T-helper 2 cell treated with Interferon-gamma antibody and Interleukin-4, amounts not matched to agents 5 μg/mL and 100 μg/mL, for 36 hours (primary cell): ENCODE results near the gene CTTNBP2.

Experiments
- DNase-seq: peaks from one replicate; pipeline ENCODE4 v3.0.0; 2021; ENCODE audit warnings: low spot score
- H3K27ac Mint-ChIP-seq: one replicate; pipeline ENCODE4 v1.8.0; 2021; ENCODE audit warnings: mild to moderate bottlenecking, mixed read lengths
- H3K27me3 Mint-ChIP-seq: one replicate; pipeline ENCODE4 v1.8.0; 2021; ENCODE audit warnings: low read depth, mixed read lengths
- H3K36me3 Mint-ChIP-seq: one replicate; pipeline ENCODE4 v1.8.0; 2021; ENCODE audit warnings: low read depth, mixed read lengths
- H3K4me1 Mint-ChIP-seq: one replicate; pipeline ENCODE4 v1.8.0; 2021; ENCODE audit warnings: low read depth, mixed read lengths
- H3K4me3 Mint-ChIP-seq: one replicate; pipeline ENCODE4 v1.8.0; 2022; ENCODE audit warnings: mild to moderate bottlenecking, moderate library complexity, mixed read lengths
- H3K9me3 Mint-ChIP-seq: one replicate; pipeline ENCODE4 v1.8.0; 2021; ENCODE audit warnings: mixed read lengths

CTTNBP2 gene

GRCh38 chr7:117856196-117856595 is 17.0 kb downstream of the CTTNBP2 start:
- no peaks in the 10 kb centered on the region for H3K9me3 Mint-ChIP-seq
- H3K4me1 Mint-ChIP-seq: no peaks in the 10 kb centered on the region
- H3K27ac Mint-ChIP-seq: no peak overlapping the region

DNA sequence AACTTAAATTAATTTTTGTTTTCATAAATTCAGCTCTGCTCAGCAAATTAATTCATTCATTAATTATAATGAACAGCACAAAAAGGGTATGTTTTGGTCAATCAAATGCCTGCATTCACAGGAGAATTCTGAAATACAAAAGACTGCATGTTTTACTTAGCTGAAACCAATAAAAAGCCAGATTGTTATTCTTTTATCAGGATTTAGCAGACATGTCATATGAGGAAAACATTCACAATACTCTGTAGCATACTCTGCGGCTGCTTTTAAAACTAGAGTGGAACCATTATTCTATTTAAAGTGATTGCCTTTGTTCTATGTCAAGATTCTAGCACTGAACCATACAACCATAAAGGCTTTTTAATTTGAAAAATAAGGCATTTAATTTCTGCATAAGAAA is 19.1 kb downstream of the CTTNBP2 start:
- no peak for DNase-seq
- no peak overlapping the region for H3K4me3 Mint-ChIP-seq
- H3K9me3 Mint-ChIP-seq: no peaks in the 10 kb centered on the region
- no peaks in the 10 kb centered on the region for H3K27me3 Mint-ChIP-seq
- H3K36me3 Mint-ChIP-seq: no peaks in the 10 kb centered on the region
- no peaks in the 10 kb centered on the region for H3K4me1 Mint-ChIP-seq
- H3K27ac Mint-ChIP-seq: no peak overlapping the region

More at GRCh38 chr7:117856196-117856595, 17.0 kb downstream of the CTTNBP2 start:
- Mint-ChIP-seq H3K4me3 (no peak overlapping the region), H3K27me3 (no peaks in the 10 kb centered on the region), H3K36me3 (no peaks in the 10 kb centered on the region)
- DNase-seq: no peak

- H3K4me1 Mint-ChIP-seq: no peaks in the 10 kb centered on the region
- no peaks in the 10 kb centered on the region for H3K9me3 Mint-ChIP-seq
- H3K4me3 Mint-ChIP-seq: no peak overlapping the region
- H3K27ac Mint-ChIP-seq: no peak overlapping the region
- no peak for DNase-seq
- no peaks in the 10 kb centered on the region for H3K27me3 Mint-ChIP-seq
- H3K36me3 Mint-ChIP-seq: no peaks in the 10 kb centered on the region
Observed at GRCh38 chr7:117848941-117849340, 24.3 kb downstream of the CTTNBP2 start.

GRCh38 chr7:117844678-117845077 is 28.6 kb downstream of the CTTNBP2 start:
- Mint-ChIP-seq H3K4me3 (no peak overlapping the region), H3K36me3 (no peaks in the 10 kb centered on the region), H3K4me1 (no peaks in the 10 kb centered on the region), H3K9me3 (no peaks in the 10 kb centered on the region), H3K27ac (no peak overlapping the region), H3K27me3 (no peaks in the 10 kb centered on the region)
- DNase-seq: no peak

- no peak for DNase-seq
- H3K4me1 Mint-ChIP-seq: no peaks in the 10 kb centered on the region
- no peaks in the 10 kb centered on the region for H3K36me3 Mint-ChIP-seq
- no peaks in the 10 kb centered on the region for H3K27me3 Mint-ChIP-seq
- no peak overlapping the region for H3K4me3 Mint-ChIP-seq
- no peak overlapping the region for H3K27ac Mint-ChIP-seq
- H3K9me3 Mint-ChIP-seq: no peaks in the 10 kb centered on the region
Observed at GRCh38 chr7:117841611-117842010, 31.6 kb downstream of the CTTNBP2 start.

- Mint-ChIP-seq H3K9me3 (no peaks in the 10 kb centered on the region), H3K36me3 (no peaks in the 10 kb centered on the region), H3K4me3 (no peak overlapping the region), H3K4me1 (no peaks in the 10 kb centered on the region), H3K27ac (no peak overlapping the region), H3K27me3 (no peaks in the 10 kb centered on the region)
- no peak for DNase-seq
Observed at GRCh38 chr7:117841011-117841410, 32.2 kb downstream of the CTTNBP2 start.

- no peaks in the 10 kb centered on the region for H3K36me3 Mint-ChIP-seq
- no peak for DNase-seq
- H3K27me3 Mint-ChIP-seq: no peaks in the 10 kb centered on the region
- no peaks in the 10 kb centered on the region for H3K9me3 Mint-ChIP-seq
- H3K27ac Mint-ChIP-seq: no peak overlapping the region
- no peaks in the 10 kb centered on the region for H3K4me1 Mint-ChIP-seq
- no peak overlapping the region for H3K4me3 Mint-ChIP-seq
Observed at GRCh38 chr7:117839507-117839906, 33.7 kb downstream of the CTTNBP2 start.

DNA sequence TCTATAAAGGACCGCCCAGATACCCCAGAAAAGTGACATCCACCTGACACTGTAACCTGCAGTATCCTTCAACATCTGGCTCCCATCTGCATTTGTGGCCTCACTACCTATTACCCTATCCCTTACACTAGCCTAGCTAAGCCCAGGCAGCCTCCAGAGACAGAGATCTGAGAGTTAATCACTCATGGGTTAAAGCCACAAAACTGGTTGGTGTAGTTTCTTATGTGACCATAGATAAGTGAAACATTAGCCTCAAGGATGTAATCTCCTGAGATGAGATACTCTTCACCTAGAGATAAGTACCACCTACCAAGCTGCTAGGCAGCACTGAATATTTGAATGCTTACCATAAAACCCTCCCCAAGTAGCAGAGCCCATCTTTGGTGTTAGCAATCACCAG is 35.4 kb downstream of the CTTNBP2 start:
- H3K4me3 Mint-ChIP-seq: no peak overlapping the region
- no peaks in the 10 kb centered on the region for H3K36me3 Mint-ChIP-seq
- DNase-seq: no peak
- no peak overlapping the region for H3K27ac Mint-ChIP-seq
- H3K9me3 Mint-ChIP-seq: no peaks in the 10 kb centered on the region
- no peaks in the 10 kb centered on the region for H3K27me3 Mint-ChIP-seq
- H3K4me1 Mint-ChIP-seq: no peaks in the 10 kb centered on the region

GRCh38 chr7:117835016-117835664 is 38.1 kb downstream of the CTTNBP2 start:
- H3K9me3 Mint-ChIP-seq: no peaks in the 10 kb centered on the region
- no peak overlapping the region for H3K27ac Mint-ChIP-seq
- no peak for DNase-seq
- H3K27me3 Mint-ChIP-seq: no peaks in the 10 kb centered on the region
- no peaks in the 10 kb centered on the region for H3K36me3 Mint-ChIP-seq
- H3K4me1 Mint-ChIP-seq: no peaks in the 10 kb centered on the region
- no peak overlapping the region for H3K4me3 Mint-ChIP-seq

- Mint-ChIP-seq H3K27ac (no peak overlapping the region), H3K27me3 (no peaks in the 10 kb centered on the region), H3K4me3 (no peak overlapping the region), H3K4me1 (no peaks in the 10 kb centered on the region), H3K36me3 (no peaks in the 10 kb centered on the region), H3K9me3 (no peaks in the 10 kb centered on the region)
- DNase-seq: no peak
Observed at GRCh38 chr7:117830422-117830954, 42.8 kb downstream of the CTTNBP2 start.

- no peaks in the 10 kb centered on the region for H3K9me3 Mint-ChIP-seq
- no peak overlapping the region for H3K27ac Mint-ChIP-seq
- no peak for DNase-seq
- no peaks in the 10 kb centered on the region for H3K36me3 Mint-ChIP-seq
- H3K4me1 Mint-ChIP-seq: no peaks in the 10 kb centered on the region
- H3K4me3 Mint-ChIP-seq: no peak overlapping the region
- H3K27me3 Mint-ChIP-seq: no peaks in the 10 kb centered on the region
Observed at GRCh38 chr7:117829450-117830117, 43.7 kb downstream of the CTTNBP2 start.

GRCh38 chr7:117828825-117829224 is 44.4 kb downstream of the CTTNBP2 start:
- H3K27ac Mint-ChIP-seq: no peak overlapping the region
- no peaks in the 10 kb centered on the region for H3K27me3 Mint-ChIP-seq
- no peaks in the 10 kb centered on the region for H3K9me3 Mint-ChIP-seq
- no peaks in the 10 kb centered on the region for H3K4me1 Mint-ChIP-seq
- H3K4me3 Mint-ChIP-seq: no peak overlapping the region
- DNase-seq: no peak
- H3K36me3 Mint-ChIP-seq: no peaks in the 10 kb centered on the region

GRCh38 chr7:117827862-117828261 is 45.4 kb downstream of the CTTNBP2 start:
- Mint-ChIP-seq H3K4me3 (no peak overlapping the region), H3K36me3 (no peaks in the 10 kb centered on the region), H3K9me3 (no peaks in the 10 kb centered on the region), H3K27ac (no peak overlapping the region), H3K27me3 (no peaks in the 10 kb centered on the region), H3K4me1 (no peaks in the 10 kb centered on the region)
- DNase-seq: no peak

DNA sequence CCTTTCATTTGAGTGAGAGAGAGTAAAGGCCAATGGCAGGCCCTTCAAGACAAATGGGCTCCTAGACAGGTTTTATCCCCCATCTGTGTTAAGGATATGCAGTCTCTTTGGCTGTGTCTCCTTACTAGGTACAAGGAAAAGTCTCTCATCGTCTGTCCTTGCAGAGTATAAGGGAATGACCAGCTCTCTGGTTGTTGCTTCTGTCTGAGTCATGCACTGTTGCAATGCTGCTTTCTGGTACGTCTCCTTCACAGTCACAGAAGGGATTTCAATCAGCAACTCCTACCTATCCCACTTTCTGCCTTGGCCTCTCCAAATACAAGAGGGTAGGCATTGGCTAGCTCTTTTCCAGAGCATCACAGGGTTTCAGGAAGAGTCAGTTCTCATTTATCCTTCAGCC is 48.1 kb downstream of the CTTNBP2 start:
- Mint-ChIP-seq H3K4me1 (no peaks in the 10 kb centered on the region), H3K36me3 (no peaks in the 10 kb centered on the region), H3K4me3 (no peak overlapping the region), H3K27ac (no peak overlapping the region), H3K9me3 (no peaks in the 10 kb centered on the region), H3K27me3 (no peaks in the 10 kb centered on the region)
- no peak for DNase-seq

DNA sequence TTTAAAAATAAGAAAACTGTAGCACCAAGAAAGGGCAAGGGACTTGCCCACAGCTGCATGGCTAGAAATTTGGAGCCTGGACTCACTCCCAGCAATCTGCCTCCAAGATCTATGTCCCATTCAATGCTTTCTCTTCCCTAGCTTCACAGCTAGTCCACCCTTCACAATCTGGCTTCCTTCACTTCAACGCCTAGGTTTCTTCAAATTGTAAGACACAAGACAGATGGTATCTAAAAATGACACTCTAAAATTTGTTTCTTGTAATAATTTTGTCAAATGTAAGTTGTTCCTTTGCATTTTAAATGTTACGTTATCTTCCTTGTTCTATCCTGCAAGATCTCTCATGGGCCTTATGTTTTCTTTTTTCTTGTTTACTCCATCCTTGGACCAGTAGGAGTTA is 48.6 kb downstream of the CTTNBP2 start:
- Mint-ChIP-seq H3K4me3 (no peak overlapping the region), H3K36me3 (no peaks in the 10 kb centered on the region), H3K27ac (no peak overlapping the region), H3K9me3 (no peaks in the 10 kb centered on the region), H3K27me3 (no peaks in the 10 kb centered on the region), H3K4me1 (no peaks in the 10 kb centered on the region)
- DNase-seq: no peak
